Neuronal stem cell (in vitro differentiated cells): Measurements from ENCODE around the gene DHX8.
A peak's percentile ranks its signal among the peaks of the same experiment; 100 is the strongest.
"Not testable (repeated sequence)": the region's sequence is repeated elsewhere in the genome, so short reads cannot be mapped to it uniquely, and the experiment has no call there.

Source experiments
- DNase-seq: peaks from one replicate; pipeline ENCODE4 v3.0.0-alpha.2; 2013; ENCODE audit warnings: low spot score
- H2AFZ ChIP-seq: one replicate; pipeline ENCODE4 v1.6.1; 2013; ENCODE audit warnings: mild to moderate bottlenecking, low read length, inconsistent platforms
- H2AK5ac ChIP-seq: 2 replicates; pipeline ENCODE4 v1.6.1; 2013; ENCODE audit warnings: low read depth, mild to moderate bottlenecking, inconsistent platforms, low read length, moderate library complexity, mixed read lengths
- H2BK120ac ChIP-seq: 2 replicates; pipeline ENCODE4 v1.6.1; 2013; ENCODE audit warnings: low read depth, mild to moderate bottlenecking, inconsistent platforms, low read length, moderate library complexity, mixed read lengths
- H2BK12ac ChIP-seq: one replicate; pipeline ENCODE4 v1.6.1; 2013; ENCODE audit warnings: low read length, inconsistent platforms
- H2BK15ac ChIP-seq: 2 replicates; pipeline ENCODE4 v1.6.1; 2013; ENCODE audit warnings: mild to moderate bottlenecking, low read length, inconsistent platforms, mixed read lengths
- H2BK5ac ChIP-seq: one replicate; pipeline ENCODE4 v1.6.1; 2013; ENCODE audit warnings: inconsistent platforms, mild to moderate bottlenecking, low read length, moderate library complexity
- H3K14ac ChIP-seq: one replicate; pipeline ENCODE4 v1.6.1; 2013; ENCODE audit warnings: low read length, inconsistent platforms
- H3K18ac ChIP-seq: 2 replicates; pipeline ENCODE4 v1.6.1; 2013; ENCODE audit warnings: low read length, inconsistent platforms
- H3K23ac ChIP-seq: 2 replicates; pipeline ENCODE4 v1.6.1; 2013; ENCODE audit warnings: low read depth, mild to moderate bottlenecking, mixed read lengths, low read length, inconsistent platforms; ENCODE audit not compliant: poor library complexity
- H3K27ac ChIP-seq: replicated peaks from 3 replicates; pipeline ENCODE4 v1.5.1; 2013; ENCODE audit warnings: low read length, inconsistent platforms
- H3K27me3 ChIP-seq, 3 experiments: 2 replicates each; pipeline ENCODE4 v1.6.1; 2013; ENCODE audit warnings: low read length in 3 of 3, mild to moderate bottlenecking in 2 of 3, inconsistent platforms in 1 of 3, low read depth in 1 of 3, mixed read lengths in 1 of 3, moderate library complexity in 1 of 3; ENCODE audit not compliant: control insufficient read depth in 3 of 3, insufficient read depth in 3 of 3
- H3K36me3 ChIP-seq, 2 donors: replicated peaks in 1 of 2; 2 replicates each; pipeline ENCODE4 v1.6.1; 2013; ENCODE audit warnings: low read length in 2 of 2; ENCODE audit not compliant: control insufficient read depth in 2 of 2, insufficient read depth in 2 of 2
- H3K4ac ChIP-seq: 2 replicates; pipeline ENCODE4 v1.6.1; 2013; ENCODE audit warnings: inconsistent platforms, mild to moderate bottlenecking, low read length, moderate library complexity
- H3K4me1 ChIP-seq, 2 donors: 1 replicate in 1 of 2; 2 replicates in 1 of 2; pipeline ENCODE4 v1.6.1; 2013; ENCODE audit warnings: low read length in 2 of 2, low read depth in 1 of 2; ENCODE audit not compliant: control insufficient read depth in 2 of 2, insufficient read depth in 1 of 2
- H3K4me2 ChIP-seq: one replicate; pipeline ENCODE4 v1.6.1; 2013; ENCODE audit warnings: mild to moderate bottlenecking, low read length, inconsistent platforms; ENCODE audit not compliant: insufficient read depth, poor library complexity, severe bottlenecking
- H3K4me3 ChIP-seq, 2 donors: 2 replicates each; pipeline ENCODE4 v1.5.1; 2013; ENCODE audit warnings: low read length in 2 of 2, mild to moderate bottlenecking in 2 of 2, inconsistent platforms in 1 of 2, moderate library complexity in 1 of 2
- H3K79me1 ChIP-seq: one replicate; pipeline ENCODE4 v1.6.1; 2013; ENCODE audit warnings: low read depth, mild to moderate bottlenecking, inconsistent platforms, low read length, moderate library complexity
- H3K9ac ChIP-seq: one replicate; pipeline ENCODE4 v1.6.1; 2013; ENCODE audit warnings: mild to moderate bottlenecking, low read depth, low read length, inconsistent platforms; ENCODE audit not compliant: poor library complexity
- H3K9me3 ChIP-seq, 2 donors: replicated peaks in 1 of 2; 2 replicates each; pipeline versions ENCODE3 to v1.6.1; 2013; ENCODE audit warnings: low read length in 2 of 2, mild to moderate bottlenecking in 2 of 2, inconsistent platforms in 1 of 2, low read depth in 1 of 2, mixed read lengths in 1 of 2, moderate library complexity in 1 of 2; ENCODE audit not compliant: control insufficient read depth in 2 of 2, insufficient read depth in 1 of 2
- H4K8ac ChIP-seq: one replicate; pipeline ENCODE4 v1.6.1; 2013; ENCODE audit warnings: low read depth, mild to moderate bottlenecking, inconsistent platforms, low read length, moderate library complexity
- H4K91ac ChIP-seq: one replicate; pipeline ENCODE4 v1.6.1; 2013; ENCODE audit warnings: low read length, low read depth, mild to moderate bottlenecking, inconsistent platforms; ENCODE audit not compliant: poor library complexity
- WGBS, 2 donors: extraction: QIAGEN DNeasy Blood & Tissue Kit; methylation state at CpG; one replicate each; pipeline ENCODE4 v1.1.7; 2013; ENCODE audit warnings: missing lambda C conversion rate in 2 of 2, mixed read lengths in 1 of 2; ENCODE audit not compliant: insufficient read length in 2 of 2, insufficient replicate concordance in 1 of 2; ENCODE audit errors: extremely low coverage in 2 of 2; 5-methylcytosine and 5-hydroxymethylcytosine counted together

DHX8 gene

GRCh38 chr17:43450791-43451190 lies 33.0 kb upstream of the DHX8 start:
- H3K9ac ChIP-seq, H3K18ac ChIP-seq, H2AK5ac ChIP-seq, DNase-seq, H3K14ac ChIP-seq, H3K9me3 ChIP-seq, H2BK15ac ChIP-seq, H3K36me3 ChIP-seq, H3K4me2 ChIP-seq, H2BK5ac ChIP-seq, H3K4me1 ChIP-seq, H3K4ac ChIP-seq, H3K23ac ChIP-seq, H3K27me3 ChIP-seq, H3K4me3 ChIP-seq, H3K27ac ChIP-seq, H2BK12ac ChIP-seq, H2AFZ ChIP-seq, H4K8ac ChIP-seq, H4K91ac ChIP-seq, H2BK120ac ChIP-seq, H3K79me1 ChIP-seq: not testable (repeated sequence)
- WGBS, 2 donors = no CpG with 5 or more reads among the region's 20 CpGs

- H3K4ac ChIP-seq, DNase-seq, H3K27ac ChIP-seq, H3K4me2 ChIP-seq, H3K18ac ChIP-seq, H2BK15ac ChIP-seq, H2BK12ac ChIP-seq, H2BK5ac ChIP-seq, H3K4me3 ChIP-seq, H4K8ac ChIP-seq, H3K23ac ChIP-seq, H3K4me1 ChIP-seq, H3K14ac ChIP-seq, H2AFZ ChIP-seq, H3K79me1 ChIP-seq, H4K91ac ChIP-seq, H3K27me3 ChIP-seq, H3K9me3 ChIP-seq, H3K9ac ChIP-seq, H2AK5ac ChIP-seq, H2BK120ac ChIP-seq, H3K36me3 ChIP-seq: not testable (repeated sequence)
- WGBS, 2 donors = no CpG with 5 or more reads among the region's 32 CpGs
Measured at GRCh38 chr17:43451741-43452140, 32.0 kb upstream of the DHX8 start.

GRCh38 chr17:43453331-43453812 lies 30.4 kb upstream of the DHX8 start:
- Histone ChIP-seq H2AFZ (no peak overlapping the region), H4K91ac (no peak overlapping the region), H2AK5ac (no peak overlapping the region), H3K14ac (no peak overlapping the region), H3K18ac (peak overlapping the region; percentile 85), H3K4me3 (no peak overlapping the region), H3K23ac (no peak overlapping the region), H3K27me3 (peaks cover 0 to 12% (median 0%) of the 10 kb centered on the region in 3 experiments), H2BK120ac (no peak overlapping the region), H3K9me3 (no peaks in the 10 kb centered on the region), H3K9ac (no peak overlapping the region), H3K4me2 (no peak overlapping the region), H2BK12ac (no peak overlapping the region), H4K8ac (no peak overlapping the region), H3K36me3 (no peaks in the 10 kb centered on the region), H2BK15ac (no peak overlapping the region), H3K79me1 (no peaks in the 10 kb centered on the region), H3K4ac (no peak overlapping the region), H2BK5ac (no peak overlapping the region), H3K27ac (no peak overlapping the region), H3K4me1 (peaks cover 0 to 11% of the 10 kb centered on the region in 2 donors)
- WGBS, 2 donors = no CpG with 5 or more reads among the region's 11 CpGs
- DNase-seq = no peak

- no CpG with 5 or more reads among the region's 1 CpG for WGBS, 2 donors
- no peak overlapping the region for H2BK5ac ChIP-seq
Measured at GRCh38 chr17:43454868-43455267, 28.9 kb upstream of the DHX8 start.

More at GRCh38 chr17:43454868-43455267, 28.9 kb upstream of the DHX8 start:
- Histone ChIP-seq H3K27me3 (peaks cover 0 to 16% (median 0%) of the 10 kb centered on the region in 3 experiments), H3K4me2 (no peak overlapping the region), H3K4me1 (peaks cover 0 to 14% of the 10 kb centered on the region in 2 donors), H3K18ac (no peak overlapping the region), H2BK12ac (no peak overlapping the region), H3K9ac (no peak overlapping the region), H3K9me3 (no peaks in the 10 kb centered on the region), H2BK15ac (no peak overlapping the region), H4K8ac (no peak overlapping the region), H3K27ac (no peak overlapping the region), H3K36me3 (no peaks in the 10 kb centered on the region), H3K23ac (no peak overlapping the region), H4K91ac (no peak overlapping the region), H2AK5ac (no peak overlapping the region), H3K14ac (no peak overlapping the region), H2BK120ac (no peak overlapping the region), H2AFZ (no peak overlapping the region), H3K4ac (no peak overlapping the region), H3K79me1 (no peaks in the 10 kb centered on the region), H3K4me3 (no peak overlapping the region)
- no peak for DNase-seq
